Measurements from ENCODE around the gene FANCC. TPM values are rescaled to one million over a fixed set of nuclear protein-coding genes. Genes with fewer than 3 reads are reported as not detected.

FANCC gene
- total RNA-seq, 2 donors from 2014 or later: 7.5 to 12.5 TPM

GRCh38 chr9:95197692-95198271 is 119.7 kb downstream of the FANCC start:
- H3K9me3 ChIP-seq: no peaks in the 10 kb centered on the region
- no peak overlapping the region for H3K4me3 ChIP-seq
- no peaks in the 10 kb centered on the region for H3K36me3 ChIP-seq (replicated peaks in 1 of 2; ENCODE audit: insufficient read depth in 1 of 2, low read depth in 2 of 2)
- TF ChIP-seq CTCF (IDR thresholded peaks at IDR 0.05) (no peak), POLR2A (IDR thresholded peaks at IDR 0.05) (no peak)
- H3K4me1 ChIP-seq: peaks cover 10% of the 10 kb centered on the region
- DNase-seq: peak; percentile 26 to 75 (median 54)
- intact Hi-C loops (cut with DNase I): no loop called here
- 79 to 89% methylated on average over 3 of the region's 3 CpGs for WGBS, 2 donors
- peak; percentile 38 for ATAC-seq
- H3K27ac ChIP-seq: no peak overlapping the region
- no peaks in the 10 kb centered on the region for H3K27me3 ChIP-seq

GRCh38 chr9:95193480-95193879 is 124.0 kb downstream of the FANCC start:
- DNase-seq (no peak), ATAC-seq (no peak)
- Histone ChIP-seq H3K4me1 (peaks cover 10% of the 10 kb centered on the region), H3K4me3 (no peak overlapping the region), H3K27ac (no peak overlapping the region), H3K27me3 (no peaks in the 10 kb centered on the region), H3K36me3 (replicated peaks in 1 of 2; ENCODE audit: insufficient read depth in 1 of 2, low read depth in 2 of 2) (no peaks in the 10 kb centered on the region), H3K9me3 (no peaks in the 10 kb centered on the region)
- intact Hi-C loops (cut with DNase I): no loop called here
- WGBS, 2 donors: 86 to 96% methylated on average over 5 of the region's 5 CpGs
- TF ChIP-seq POLR2A (IDR thresholded peaks at IDR 0.05) (no peak), CTCF (IDR thresholded peaks at IDR 0.05) (no peak)

DNA sequence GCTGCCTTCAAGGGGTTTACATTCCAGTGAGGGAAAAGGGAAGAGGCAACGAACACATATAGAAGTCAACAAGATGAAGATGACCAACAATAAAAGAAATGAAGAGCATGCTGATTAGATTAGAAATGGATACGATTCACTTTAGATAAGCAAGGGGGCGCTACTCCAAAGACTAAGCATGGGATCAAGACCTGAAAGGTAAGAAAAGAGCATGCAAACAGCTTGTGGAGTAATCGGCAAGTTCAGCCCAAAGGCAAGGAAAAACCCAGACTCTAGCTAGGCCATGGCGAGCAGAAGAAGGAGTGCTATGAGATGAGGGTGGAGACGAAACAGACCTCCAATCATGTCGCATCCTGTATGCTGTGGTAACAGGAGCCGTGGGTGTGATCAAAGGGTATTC is 124.4 kb downstream of the FANCC start:
- WGBS, 2 donors: 89% methylated on average over 8 of the region's 8 CpGs
- ATAC-seq: no peak
- TF ChIP-seq CTCF (IDR thresholded peaks at IDR 0.05) (no peak), POLR2A (IDR thresholded peaks at IDR 0.05) (no peak)

DNA sequence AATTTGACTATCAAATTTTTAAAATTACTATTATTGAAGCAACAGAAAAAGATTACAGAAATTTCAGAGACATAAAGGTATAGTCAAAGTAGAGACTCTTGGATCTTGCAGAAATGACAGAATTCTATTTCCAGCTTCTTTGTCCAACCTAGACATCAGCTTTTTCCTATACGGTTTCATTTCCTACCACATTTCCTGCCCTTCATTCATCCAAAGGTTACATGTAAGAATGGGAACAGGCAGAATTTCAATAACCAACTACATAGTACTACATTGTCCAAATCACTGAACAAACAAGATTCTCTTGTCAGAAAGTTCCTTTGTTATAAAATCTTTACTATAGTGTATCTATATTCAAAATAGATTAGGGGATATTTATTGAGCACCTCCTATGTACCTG is 124.9 kb downstream of the FANCC start:
- peaks cover 5% of the 10 kb centered on the region for H3K4me1 ChIP-seq
- H3K27me3 ChIP-seq: no peaks in the 10 kb centered on the region
- intact Hi-C loops (cut with DNase I): no loop called here
- 80 to 94% methylated on average over 1 of the region's 1 CpG for WGBS, 2 donors
- ATAC-seq: no peak
- no peak for TF ChIP-seq CTCF (IDR thresholded peaks at IDR 0.05)
- no peak for TF ChIP-seq POLR2A (IDR thresholded peaks at IDR 0.05)
- no peak overlapping the region for H3K4me3 ChIP-seq
- H3K36me3 ChIP-seq (replicated peaks in 1 of 2; ENCODE audit: insufficient read depth in 1 of 2, low read depth in 2 of 2): no peaks in the 10 kb centered on the region
- DNase-seq: no peak
- no peak overlapping the region for H3K27ac ChIP-seq
- no peaks in the 10 kb centered on the region for H3K9me3 ChIP-seq

More for the DNA sequence above, 124.4 kb downstream of the FANCC start:
- Histone ChIP-seq H3K27me3 (no peaks in the 10 kb centered on the region), H3K36me3 (replicated peaks in 1 of 2; ENCODE audit: insufficient read depth in 1 of 2, low read depth in 2 of 2) (no peaks in the 10 kb centered on the region), H3K27ac (no peak overlapping the region), H3K4me3 (no peak overlapping the region), H3K4me1 (peaks cover 10% of the 10 kb centered on the region), H3K9me3 (no peaks in the 10 kb centered on the region)
- intact Hi-C loops (cut with DNase I): no loop called here
- no peak for DNase-seq

- H3K4me3 ChIP-seq: no peak overlapping the region
- no peaks in the 10 kb centered on the region for H3K4me1 ChIP-seq
- no peaks in the 10 kb centered on the region for H3K9me3 ChIP-seq
- no peaks in the 10 kb centered on the region for H3K27me3 ChIP-seq
- no peak overlapping the region for H3K27ac ChIP-seq
- DNase-seq: no peak
- intact Hi-C loops (cut with DNase I): no loop called here
- no peaks in the 10 kb centered on the region for H3K36me3 ChIP-seq (replicated peaks in 1 of 2; ENCODE audit: insufficient read depth in 1 of 2, low read depth in 2 of 2)
- no peak for TF ChIP-seq CTCF (IDR thresholded peaks at IDR 0.05)
- TF ChIP-seq POLR2A (IDR thresholded peaks at IDR 0.05): no peak
- 93 to 94% methylated on average over 4 of the region's 4 CpGs for WGBS, 2 donors
- ATAC-seq: no peak
These were observed 127.1 kb downstream of the FANCC start for GRCh38 chr9:95190413-95190812.

Measured in body of pancreas (tissue), 4 donors.